HEK293 (cell line): ENCODE data around the gene MUC2.

Experiments used
- CTCF ChIP-seq: fragments of 450-650 bp; formaldehyde crosslinking; IDR thresholded peaks from 2 replicates; pipeline ENCODE4 v1.5.1; 2016; ENCODE audit warnings: missing biosample characterization, missing genetic modification characterization
- INSM2 ChIP-seq: fragments of 450-650 bp; formaldehyde crosslinking; IDR thresholded peaks from 2 replicates; pipeline ENCODE4 v1.5.1; 2016; ENCODE audit warnings: missing biosample characterization, missing genetic modification characterization
- KLF9 ChIP-seq: fragments of 450-650 bp; formaldehyde crosslinking; IDR thresholded peaks from 2 replicates; pipeline ENCODE4 v1.5.1; 2016; ENCODE audit warnings: missing biosample characterization, missing genetic modification characterization, low read depth
- ZNF24 ChIP-seq: fragments of 450-650 bp; formaldehyde crosslinking; IDR thresholded peaks from 2 replicates; pipeline ENCODE4 v1.5.1; 2016; ENCODE audit warnings: missing biosample characterization, missing genetic modification characterization
- ZNF501 ChIP-seq: fragments of 450-650 bp; formaldehyde crosslinking; IDR thresholded peaks from 2 replicates; pipeline ENCODE4 v1.5.1; 2016; ENCODE audit warnings: missing biosample characterization, missing genetic modification characterization

- TF ChIP-seq ZNF24 (no peak), CTCF (tag by site-specific recombination) (no peak), INSM2 (no peak), KLF9 (tag by site-specific recombination) (no peak), ZNF501 (tag by site-specific recombination) (no peak)
These were observed 11.8 kb downstream of the MUC2 start for GRCh38 chr11:1086171-1087102.
